ENCODE data around the gene DSPP. TPM values are rescaled to one million over a fixed set of nuclear protein-coding genes. Genes with fewer than 3 reads are reported as not detected.
A peak's percentile ranks its signal among the peaks of the same experiment; 100 is the strongest.

The DSPP gene
- total RNA-seq, 4 donors from 2014 or later = not detected

DNA sequence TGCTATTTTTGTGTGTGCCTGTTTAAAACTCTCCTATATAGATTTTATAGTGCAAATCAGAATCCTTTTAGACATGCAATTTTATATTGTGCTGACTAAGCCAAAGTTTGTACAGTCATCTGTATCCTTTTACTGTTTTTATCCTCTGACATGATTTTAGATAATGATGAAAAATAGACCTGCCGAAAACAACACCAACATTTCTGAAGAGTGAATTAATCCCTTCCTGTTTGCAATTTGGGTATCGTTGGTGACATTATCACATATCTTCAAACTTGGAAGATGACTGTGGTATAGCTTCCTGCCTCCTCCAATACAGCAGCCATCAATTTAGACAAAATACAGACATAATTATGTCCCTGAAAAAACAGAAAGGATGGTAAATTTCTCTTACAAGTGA lies 28.9 kb upstream of the DSPP start:
- Histone ChIP-seq H3K27me3 (no peaks in the 10 kb centered on the region), H3K27ac (no peak overlapping the region), H3K9me3 (no peaks in the 10 kb centered on the region), H3K36me3 (no peaks in the 10 kb centered on the region), H3K4me3 (no peak overlapping the region), H3K4me1 (no peaks in the 10 kb centered on the region)
- DNase-seq = no peak
- no peak for TF ChIP-seq POLR2A (IDR thresholded peaks at IDR 0.05)
- TF ChIP-seq, protein P1, sequence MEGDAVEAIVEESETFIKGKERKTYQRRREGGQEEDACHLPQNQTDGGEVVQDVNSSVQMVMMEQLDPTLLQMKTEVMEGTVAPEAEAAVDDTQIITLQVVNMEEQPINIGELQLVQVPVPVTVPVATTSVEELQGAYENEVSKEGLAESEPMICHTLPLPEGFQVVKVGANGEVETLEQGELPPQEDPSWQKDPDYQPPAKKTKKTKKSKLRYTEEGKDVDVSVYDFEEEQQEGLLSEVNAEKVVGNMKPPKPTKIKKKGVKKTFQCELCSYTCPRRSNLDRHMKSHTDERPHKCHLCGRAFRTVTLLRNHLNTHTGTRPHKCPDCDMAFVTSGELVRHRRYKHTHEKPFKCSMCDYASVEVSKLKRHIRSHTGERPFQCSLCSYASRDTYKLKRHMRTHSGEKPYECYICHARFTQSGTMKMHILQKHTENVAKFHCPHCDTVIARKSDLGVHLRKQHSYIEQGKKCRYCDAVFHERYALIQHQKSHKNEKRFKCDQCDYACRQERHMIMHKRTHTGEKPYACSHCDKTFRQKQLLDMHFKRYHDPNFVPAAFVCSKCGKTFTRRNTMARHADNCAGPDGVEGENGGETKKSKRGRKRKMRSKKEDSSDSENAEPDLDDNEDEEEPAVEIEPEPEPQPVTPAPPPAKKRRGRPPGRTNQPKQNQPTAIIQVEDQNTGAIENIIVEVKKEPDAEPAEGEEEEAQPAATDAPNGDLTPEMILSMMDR (IDR thresholded peaks at IDR 0.05) = no peak
- intact Hi-C loops (cut with DNase I; ENCODE audit: low total_unique reads) = no loop called here

DNA sequence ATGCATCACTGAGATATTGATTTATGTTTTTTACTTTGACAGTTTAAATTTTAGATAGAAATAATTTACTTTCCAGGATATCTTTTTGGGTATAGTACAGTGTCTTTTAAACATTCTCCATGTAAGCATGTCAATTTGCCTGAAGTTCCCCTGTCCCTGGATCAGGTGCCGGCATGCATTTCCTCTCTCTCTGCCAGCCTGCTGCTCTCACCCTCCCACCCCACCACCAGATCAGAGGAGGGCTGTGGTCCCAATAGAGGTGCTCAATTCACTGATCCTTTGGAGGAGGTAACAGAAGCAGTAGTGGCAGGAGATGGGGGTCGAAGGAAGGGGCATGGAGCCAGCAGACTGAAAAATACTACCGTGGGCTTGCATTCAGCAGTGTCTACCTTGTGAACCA lies 28.3 kb upstream of the DSPP start:
- no peak overlapping the region for H3K4me3 ChIP-seq
- H3K27me3 ChIP-seq = no peaks in the 10 kb centered on the region
- TF ChIP-seq, protein P1 (IDR thresholded peaks at IDR 0.05) = no peak
- no peak for TF ChIP-seq POLR2A (IDR thresholded peaks at IDR 0.05)
- no peaks in the 10 kb centered on the region for H3K36me3 ChIP-seq
- intact Hi-C loops (cut with DNase I; ENCODE audit: low total_unique reads) = no loop called here
- no peaks in the 10 kb centered on the region for H3K9me3 ChIP-seq
- H3K4me1 ChIP-seq = no peaks in the 10 kb centered on the region
- no peak for DNase-seq
- no peak overlapping the region for H3K27ac ChIP-seq

DNA sequence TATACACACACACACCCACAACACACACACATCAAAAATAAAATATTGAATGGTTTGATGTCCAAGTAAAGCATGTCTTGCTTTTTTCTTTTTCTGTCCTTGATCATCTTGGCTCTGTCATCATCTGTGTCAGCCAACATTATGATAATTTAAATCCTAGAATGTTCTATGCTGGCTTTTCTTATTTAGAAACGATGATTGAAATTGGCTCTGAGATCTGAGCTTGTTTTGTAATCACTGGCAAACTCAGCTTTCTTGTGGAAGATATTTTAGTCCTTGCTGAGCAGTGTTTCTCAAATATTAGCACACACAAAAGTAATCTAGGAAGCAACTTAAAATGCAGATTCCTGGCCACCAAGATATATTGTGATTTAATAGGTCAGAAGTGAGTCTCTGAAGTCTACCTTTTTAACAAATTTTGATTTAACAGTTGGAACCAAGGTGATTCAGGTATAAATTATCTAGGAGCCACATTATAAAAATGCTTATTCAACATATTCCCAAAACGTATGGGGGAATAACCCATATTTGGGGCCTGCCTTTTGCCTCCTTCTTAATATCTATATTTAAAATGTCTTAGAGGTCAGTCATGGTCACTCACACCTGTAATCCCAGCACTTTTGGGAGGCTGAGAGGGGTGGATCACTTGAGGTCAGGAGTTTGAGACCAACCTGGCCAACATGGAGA lies 24.0 kb upstream of the DSPP start:
- Histone ChIP-seq H3K4me3 (no peak overlapping the region), H3K36me3 (no peaks in the 10 kb centered on the region)
- intact Hi-C loops (cut with DNase I; ENCODE audit: low total_unique reads) = no loop called here

DNA sequence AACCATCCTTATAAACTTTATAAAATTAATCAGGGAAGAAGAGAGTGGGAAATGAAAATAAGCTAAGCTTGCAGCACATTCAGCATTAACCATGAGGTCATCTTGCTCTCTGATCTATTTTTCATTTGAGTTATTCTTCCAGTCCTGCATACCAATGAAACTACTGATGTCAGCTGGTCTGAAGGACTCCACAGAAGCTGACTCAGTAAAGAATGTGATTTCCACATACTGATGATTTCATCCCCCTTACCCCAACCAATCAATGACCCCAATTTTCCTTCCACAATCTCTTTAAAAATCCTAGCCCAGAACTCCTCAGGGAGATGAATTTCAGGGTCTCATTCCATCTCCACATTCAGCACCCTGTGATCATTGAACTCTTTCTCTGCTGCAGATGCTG lies 18.8 kb upstream of the DSPP start:
- Histone ChIP-seq H3K9me3 (no peaks in the 10 kb centered on the region), H3K27me3 (no peaks in the 10 kb centered on the region), H3K4me3 (no peak overlapping the region), H3K36me3 (no peaks in the 10 kb centered on the region), H3K27ac (peak overlapping the region; percentile 30 to 52), H3K4me1 (no peaks in the 10 kb centered on the region)
- intact Hi-C loops (cut with DNase I; ENCODE audit: low total_unique reads) = no loop called here
- no peak for TF ChIP-seq POLR2A (IDR thresholded peaks at IDR 0.05)
- TF ChIP-seq, protein P1 (IDR thresholded peaks at IDR 0.05) = no peak
- no peak for DNase-seq

More for the DNA sequence above, 24.0 kb upstream of the DSPP start:
- Histone ChIP-seq H3K4me1 (no peaks in the 10 kb centered on the region), H3K27me3 (no peaks in the 10 kb centered on the region), H3K9me3 (no peaks in the 10 kb centered on the region), H3K27ac (no peak overlapping the region)
- DNase-seq = no peak
- TF ChIP-seq POLR2A (IDR thresholded peaks at IDR 0.05) = no peak
- TF ChIP-seq, protein P1 (IDR thresholded peaks at IDR 0.05) = no peak

DNA sequence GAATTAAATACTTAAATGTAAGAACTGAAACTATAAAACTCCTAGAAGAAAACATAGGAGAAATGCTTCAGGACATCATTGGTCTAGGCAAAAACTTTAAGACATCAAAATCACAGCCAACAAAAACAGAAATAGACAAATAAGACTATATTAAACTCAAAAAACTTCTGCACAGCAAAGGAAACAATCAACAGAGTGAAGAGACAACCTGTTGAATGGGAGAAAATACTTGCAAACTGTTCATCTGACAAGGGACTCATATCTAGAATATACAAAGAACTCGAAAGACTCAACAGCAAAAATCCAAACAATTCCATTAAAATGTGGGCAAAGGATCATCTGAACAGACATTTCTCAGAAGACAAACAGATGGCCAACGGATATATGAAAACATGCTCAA lies 16.2 kb upstream of the DSPP start:
- Histone ChIP-seq H3K4me1 (no peaks in the 10 kb centered on the region), H3K27ac (no peak overlapping the region), H3K36me3 (no peaks in the 10 kb centered on the region), H3K27me3 (no peaks in the 10 kb centered on the region), H3K4me3 (no peak overlapping the region), H3K9me3 (no peaks in the 10 kb centered on the region)
- TF ChIP-seq, protein P1 (IDR thresholded peaks at IDR 0.05) = no peak
- no peak for TF ChIP-seq POLR2A (IDR thresholded peaks at IDR 0.05)
- DNase-seq = no peak
- intact Hi-C loops (cut with DNase I; ENCODE audit: low total_unique reads) = no loop called here
